ENCODE results near the gene PIGU.
A peak's percentile ranks its signal among the peaks of the same experiment; 100 is the strongest.
"Not testable (repeated sequence)": the region's sequence is repeated elsewhere in the genome, so short reads cannot be mapped to it uniquely, and the experiment has no call there.

The PIGU gene

DNA sequence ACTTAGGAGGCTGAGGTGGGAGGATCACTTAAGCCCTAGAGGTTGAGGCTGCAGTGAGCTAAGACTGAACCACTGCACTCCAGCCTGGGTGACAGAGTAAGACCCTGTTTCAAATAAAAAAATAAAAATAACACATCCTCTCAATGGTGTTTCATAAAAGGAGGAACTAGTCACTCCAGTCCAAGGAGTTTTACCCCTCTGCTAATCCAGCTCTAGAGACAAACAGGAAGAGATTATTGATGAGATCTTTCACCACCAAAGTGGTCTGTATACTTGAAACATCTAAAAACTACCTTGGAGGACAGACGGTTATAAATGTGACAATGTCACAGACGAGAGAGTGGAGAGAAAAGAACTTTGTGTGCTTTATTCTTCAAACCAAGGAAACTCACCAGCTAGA lies 58.2 kb downstream of the PIGU start:
- DNase-seq = no peak

DNA sequence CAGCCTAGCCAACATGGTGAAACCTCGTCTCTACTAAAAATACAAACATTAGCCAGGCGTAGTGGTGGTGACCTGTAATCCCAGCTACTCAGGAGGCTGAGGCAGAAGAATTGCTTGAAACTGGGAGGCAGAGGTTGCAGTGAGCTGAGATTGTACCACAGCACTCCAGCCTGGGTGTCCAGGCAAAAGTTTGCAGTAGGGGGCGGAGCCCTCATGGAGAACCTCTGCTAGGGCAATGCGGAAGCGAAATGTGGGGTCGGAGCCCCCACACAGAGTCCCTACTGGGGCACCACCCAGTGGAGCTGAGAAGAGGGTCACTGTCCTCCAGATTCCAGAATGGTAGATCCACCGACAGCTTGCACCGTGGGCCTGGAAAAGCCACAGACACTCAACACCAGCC lies 60.0 kb downstream of the PIGU start:
- not testable (repeated sequence) for DNase-seq

DNA sequence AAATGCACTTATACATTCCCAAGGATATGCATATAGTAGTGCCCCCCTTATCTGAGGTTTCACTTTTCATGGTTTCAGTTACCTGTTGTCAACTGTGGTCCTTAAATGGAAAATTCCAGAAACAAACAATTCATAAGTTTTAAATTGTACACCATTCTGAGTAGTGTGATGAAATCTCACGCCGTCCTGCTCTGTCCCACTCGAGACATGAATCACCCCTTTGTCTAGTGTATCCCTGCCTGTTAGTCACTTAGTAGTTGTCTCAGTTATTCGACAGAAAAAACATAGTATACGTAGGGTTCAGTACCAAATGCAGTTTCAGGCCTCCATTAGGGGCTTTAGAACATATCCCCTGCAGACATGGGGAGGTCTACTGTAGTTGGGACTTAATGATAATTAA lies 61.4 kb downstream of the PIGU start:
- no peak for DNase-seq

DNA sequence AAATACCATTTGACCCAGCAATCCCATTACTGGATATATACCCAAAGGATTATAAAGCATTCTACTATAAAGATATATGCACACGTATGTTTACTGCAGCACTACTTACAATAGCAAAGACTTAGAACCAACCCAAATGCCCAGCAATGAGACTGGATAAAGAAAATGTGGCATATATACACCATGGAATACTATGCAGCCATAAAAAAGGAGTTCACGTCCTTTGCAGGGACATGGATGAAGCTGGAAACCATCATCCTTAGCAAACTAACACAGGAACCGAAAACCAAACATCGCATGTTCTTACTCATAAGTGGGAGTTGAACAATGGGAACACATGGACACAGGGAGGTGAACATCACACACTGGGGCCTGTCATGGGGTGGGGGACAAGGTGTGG lies 64.9 kb downstream of the PIGU start:
- not testable (repeated sequence) for DNase-seq

DNA sequence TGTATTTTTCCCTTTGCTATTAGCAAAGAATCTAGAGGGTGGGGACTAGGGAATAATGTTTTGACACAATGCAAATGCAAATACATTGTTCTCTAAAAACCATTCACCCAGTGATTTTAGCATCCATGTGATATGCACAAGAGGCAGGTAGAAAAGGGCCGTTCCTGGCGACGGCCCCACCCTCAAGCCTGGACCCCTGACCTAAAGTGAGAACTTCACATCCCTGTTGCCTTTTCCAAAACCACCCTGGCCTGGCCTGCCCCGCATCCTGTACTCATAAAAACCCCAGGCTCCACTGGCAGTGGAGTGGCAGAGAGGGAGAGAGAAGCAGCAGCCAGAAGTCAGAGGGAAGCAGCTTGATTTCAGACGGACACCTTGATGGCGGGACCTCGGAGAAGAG lies 69.8 kb downstream of the PIGU start:
- no peak for DNase-seq

DNA sequence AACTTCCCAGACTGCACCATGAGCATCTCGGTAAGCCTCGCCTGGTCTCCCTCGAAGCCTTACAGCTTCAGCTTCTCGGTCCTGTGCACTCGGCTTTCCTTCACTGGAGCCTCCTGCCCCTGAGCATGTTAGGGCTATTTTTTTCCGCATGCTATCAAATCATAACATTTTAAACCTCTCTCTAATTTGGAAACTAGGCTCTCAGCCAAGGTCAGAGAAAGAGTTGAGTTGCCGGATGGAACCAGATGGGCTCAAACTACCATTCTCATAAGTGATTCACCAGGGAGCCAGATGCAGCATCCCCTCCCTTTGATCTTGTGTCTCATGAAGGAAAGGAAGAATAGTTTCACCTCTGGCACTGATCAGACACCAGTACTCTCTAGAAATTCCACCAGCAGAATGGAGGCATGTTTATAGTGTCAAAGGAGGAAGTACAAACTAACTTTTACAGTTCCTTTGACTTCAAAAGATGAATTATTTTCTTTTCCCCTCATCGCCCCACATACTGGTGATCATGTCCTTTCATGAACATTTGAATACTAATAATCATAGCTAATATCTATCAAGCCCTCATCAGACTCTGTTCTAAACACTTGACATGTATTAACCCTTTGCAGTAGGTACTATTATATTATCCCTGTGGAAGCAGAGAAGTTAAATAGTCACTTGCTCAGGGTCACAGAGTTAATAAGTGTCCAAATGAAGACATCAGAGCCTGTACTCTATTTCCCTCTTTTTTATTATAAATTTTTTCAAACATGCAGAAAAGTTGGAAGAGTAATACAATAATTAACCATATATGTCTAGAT lies 71.7 kb downstream of the PIGU start:
- peak; percentile 50 for DNase-seq

DNA sequence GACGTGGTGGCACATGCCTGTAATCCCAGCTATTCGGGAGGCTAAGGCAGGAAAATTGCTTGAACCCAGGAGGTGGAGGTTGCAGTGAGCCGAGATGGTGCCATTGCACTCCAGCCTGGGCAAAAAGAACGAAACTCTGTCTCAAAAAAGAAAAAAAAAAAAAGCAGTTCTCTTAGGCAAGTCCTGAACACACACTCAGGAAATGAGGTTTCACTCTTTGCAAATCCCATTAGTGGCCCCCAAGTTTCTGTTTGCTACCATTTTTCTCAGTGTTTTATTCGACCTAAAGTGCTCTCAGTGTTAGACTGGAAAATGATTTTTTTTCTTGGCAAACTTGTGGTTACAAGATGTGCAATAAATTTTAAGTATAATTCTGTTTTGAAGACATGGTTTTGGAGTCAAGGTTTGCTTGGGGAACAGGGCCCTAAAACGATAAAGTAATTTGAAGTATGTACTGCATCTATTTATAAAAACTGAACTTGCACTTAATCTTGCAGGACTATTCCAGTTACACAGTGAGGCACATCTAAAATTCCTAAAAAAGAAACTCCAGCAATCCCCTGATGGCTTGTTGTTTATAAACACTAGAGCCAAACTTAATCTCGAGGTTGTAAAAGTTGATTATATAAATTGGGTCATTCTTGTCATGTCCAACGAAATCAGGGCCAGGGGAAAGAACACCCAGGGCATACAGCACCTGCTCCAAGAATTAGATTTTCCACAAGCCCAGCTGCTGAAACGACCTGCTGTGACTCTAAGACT lies 75.8 kb downstream of the PIGU start:
- DNase-seq = no peak

DNA sequence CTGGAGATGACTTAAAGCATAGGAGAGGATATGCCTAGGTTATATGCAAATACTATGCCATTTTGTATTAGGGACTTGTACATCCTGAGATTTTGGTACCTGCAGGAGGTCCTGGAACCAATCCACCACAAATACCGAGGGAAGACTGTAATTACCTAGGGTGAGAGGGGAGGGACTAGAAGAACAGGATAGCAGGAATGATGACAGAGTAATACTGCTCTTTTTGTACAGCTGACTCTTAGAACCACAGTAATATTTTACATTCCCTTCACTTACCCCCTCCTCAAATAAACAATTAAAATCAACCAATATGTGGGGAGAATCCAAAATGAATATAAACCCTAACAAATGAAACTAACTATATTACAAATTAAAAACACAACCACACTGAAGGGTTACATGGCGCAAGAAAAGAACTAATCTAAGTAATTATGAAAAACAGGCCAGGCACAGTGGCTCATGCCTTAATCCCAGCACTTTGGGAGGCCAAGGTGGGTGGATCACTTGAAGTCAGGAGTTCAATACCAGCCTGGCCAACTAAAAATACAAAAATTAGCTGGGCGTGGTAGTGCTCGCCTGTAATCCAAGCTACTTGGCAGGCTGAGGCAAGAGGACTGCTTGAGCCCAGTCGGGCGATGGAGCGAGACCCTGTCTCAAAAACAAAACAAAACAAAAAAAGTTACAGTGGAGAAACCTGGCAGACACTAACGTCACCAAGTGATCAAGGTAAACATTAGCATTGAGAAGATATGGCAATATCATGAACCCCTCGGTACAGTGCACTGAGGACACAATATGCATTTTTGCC lies 81.3 kb downstream of the PIGU start:
- no peak for DNase-seq

DNA sequence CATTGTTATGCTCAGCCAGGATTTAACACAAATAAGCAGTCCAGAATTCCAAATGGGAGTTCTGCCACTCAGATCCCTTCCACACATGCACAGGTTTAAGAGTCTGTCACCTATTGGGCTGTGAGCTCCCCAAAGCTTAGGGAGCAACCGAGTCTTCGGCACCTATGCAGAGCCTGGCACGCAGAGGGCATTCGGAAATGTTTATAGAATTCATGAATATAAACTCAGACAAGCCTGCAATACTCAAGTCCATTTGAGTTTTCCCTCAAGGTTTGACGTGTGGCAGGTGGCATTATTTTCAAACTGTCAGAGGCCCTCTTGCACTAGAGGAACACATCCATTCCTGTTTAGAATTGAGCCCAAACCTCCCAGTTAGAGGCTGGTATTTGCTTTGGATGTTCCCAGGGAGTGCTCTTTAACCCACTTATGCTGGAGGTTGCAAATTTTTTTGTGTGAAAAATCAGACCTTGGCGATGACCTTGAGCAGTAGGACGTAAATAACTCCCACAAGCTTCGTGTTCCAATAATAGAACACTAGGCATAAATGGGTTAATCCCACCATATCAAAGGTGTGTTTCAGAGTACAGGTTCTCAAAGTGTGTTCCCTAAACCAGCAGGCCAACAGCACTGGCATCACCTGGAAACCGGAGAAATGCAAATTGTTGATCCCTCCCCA lies 90.3 kb downstream of the PIGU start:
- no peak for DNase-seq

DNA sequence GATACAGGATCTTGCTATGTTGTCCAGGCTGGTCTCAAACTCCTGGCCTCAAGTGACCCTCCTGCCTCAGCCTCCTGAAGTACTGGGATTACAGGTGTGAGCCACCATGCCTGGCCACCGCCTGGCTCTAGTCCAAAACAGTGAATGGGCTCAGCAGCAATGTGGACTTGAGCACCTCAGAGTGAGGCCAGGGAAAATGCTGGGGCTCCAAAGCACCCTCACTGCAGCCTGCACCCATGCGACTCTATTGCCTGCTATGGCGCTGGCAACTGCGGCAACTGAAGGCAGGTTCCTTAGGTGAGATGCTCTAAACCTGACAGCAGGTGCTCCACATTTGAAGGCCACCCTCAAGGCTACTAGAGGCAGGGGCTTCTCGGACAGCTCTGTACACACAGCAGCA lies 91.9 kb downstream of the PIGU start:
- no peak for DNase-seq

DNA sequence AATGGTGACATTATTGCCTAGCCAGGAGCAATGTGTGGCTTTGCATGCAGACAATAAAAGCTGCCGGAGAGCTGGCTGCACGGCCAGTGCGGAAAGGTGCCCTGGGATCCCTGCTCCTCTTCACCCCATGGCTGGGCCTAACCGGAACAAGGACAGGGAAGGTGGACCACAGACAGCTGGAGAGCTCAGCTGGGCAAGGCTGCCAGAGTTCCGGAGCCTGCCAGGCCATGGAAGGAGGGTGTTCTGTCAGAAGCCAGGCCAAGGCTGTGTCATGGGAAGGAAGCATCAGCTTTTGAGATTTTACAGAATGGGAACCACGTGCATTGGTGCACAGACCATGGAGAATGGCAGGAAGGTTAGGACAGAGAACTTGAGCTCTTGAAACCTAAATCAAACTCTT lies 93.3 kb downstream of the PIGU start:
- no peak for DNase-seq

DNA sequence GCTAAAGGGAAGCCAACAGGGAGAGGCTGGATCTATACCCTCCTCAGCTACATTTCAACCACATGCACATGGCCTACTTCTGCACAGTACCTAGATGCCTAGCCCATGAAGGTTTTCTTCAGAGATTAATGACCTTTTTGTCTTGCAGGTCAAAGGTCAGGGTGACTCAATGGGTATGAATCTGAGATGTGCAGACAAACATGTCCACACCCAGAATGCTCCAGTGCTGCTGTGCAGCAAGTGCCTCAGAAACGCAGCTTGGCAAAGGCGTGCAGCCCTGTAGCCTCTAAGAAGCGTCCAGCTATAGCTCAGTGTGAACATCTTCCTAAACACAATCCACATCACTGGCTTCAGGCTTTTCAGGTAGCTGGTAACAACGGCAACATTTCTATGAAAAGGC lies 94.0 kb downstream of the PIGU start:
- DNase-seq = no peak

DNA sequence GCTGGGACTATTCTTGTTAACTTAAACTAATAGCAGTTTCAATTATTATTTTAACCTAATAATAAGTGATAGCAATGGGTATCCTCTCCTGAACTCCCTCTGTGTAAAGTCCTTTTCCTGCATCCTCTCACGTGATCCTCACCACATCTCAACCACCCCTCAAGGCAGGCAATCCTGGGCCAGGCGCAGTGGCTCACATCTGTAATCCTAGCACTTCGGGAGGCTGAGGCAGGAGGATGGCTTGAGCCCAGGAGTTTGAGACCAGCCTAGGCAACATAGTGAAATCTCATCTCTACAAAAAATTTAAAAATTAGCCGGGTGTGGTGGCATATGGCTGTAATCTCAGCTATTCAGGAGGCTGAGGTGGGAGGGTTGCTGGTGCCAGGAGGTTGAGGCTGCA lies 94.7 kb downstream of the PIGU start:
- no peak for DNase-seq

DNA sequence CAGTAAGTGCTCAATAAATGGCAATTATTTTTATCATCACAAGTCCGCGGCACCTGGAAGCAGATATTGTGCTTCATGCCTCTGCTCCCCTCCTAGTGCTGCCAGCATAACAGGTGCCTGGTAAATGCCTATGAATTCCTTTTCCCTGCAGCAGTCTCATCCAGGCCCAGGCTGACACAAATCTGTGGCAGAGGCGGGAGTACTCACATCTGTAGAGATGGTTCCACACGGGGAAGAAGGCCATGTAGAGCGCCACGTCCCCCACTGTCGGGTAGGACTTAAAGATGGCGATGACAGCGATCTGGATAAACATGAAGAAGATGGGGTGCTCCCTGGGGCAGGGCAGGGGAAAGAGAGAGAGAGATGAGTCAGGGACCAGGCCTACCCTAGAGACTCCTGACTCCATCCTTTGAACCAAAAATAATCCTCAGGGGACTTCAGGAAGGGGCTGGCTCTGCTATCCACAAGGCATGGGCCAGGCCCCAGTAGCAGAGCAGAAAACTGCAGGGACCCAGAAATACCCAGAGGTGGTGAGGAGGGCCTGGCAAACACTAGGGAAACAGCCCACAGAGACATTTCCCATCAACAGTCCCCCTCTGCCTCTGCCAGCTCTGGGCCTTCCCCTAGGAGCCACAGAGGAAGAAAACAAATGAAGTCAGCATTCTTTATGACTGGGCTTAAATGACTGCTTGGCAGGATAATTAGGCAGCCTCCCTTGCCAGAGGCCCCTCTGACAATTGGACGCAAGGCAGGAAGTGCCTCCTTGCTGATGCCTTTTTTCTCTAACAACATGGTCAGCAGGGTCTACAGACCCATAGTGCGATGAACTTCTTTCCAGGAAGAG lies 95.3 kb downstream of the PIGU start:
- no peak for DNase-seq

DNA sequence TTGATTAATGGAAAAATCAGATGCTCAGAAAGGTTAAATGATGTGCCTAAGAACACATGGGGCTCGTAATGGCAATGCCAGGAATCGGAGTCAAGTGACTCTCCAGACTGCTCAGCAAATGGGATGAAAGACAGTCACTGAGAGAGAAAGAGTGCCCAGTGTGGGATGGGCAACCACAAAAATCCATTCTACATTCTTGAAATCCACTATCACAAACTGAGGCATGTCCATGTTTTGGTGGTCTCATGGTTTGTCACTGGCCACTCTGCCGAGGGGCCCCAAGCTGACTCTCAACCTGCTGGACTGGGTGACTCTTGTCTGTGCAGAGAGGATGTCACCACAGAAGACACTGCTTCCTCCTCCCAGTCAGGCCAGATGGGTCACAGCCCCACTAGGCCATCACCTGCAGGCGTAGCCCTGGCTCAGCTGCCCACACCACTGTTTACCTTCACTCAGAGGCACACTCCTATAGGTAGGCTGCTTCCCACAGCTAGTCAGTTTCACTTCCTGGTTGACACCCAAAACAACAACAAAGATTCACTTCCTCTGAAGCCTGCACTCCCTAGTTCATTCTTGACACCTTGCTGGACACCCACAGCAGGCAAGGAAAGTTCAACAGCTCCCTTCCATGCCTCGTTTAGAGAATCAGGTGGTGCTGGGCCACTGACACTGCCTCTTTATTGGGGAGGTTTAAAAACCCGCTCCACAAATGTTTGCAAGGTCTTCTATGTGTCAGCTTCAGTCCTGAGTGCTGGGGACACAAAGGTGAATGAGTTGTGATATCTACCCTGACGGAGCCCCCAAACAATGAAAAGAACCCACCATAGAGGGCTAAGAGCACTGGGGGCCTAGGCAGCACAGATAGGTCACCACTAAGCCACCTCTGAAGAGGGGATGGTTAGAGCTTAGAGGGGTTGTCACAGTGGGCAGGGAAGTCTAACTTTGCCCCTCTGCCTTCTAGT lies 96.6 kb downstream of the PIGU start:
- DNase-seq = no peak

DNA sequence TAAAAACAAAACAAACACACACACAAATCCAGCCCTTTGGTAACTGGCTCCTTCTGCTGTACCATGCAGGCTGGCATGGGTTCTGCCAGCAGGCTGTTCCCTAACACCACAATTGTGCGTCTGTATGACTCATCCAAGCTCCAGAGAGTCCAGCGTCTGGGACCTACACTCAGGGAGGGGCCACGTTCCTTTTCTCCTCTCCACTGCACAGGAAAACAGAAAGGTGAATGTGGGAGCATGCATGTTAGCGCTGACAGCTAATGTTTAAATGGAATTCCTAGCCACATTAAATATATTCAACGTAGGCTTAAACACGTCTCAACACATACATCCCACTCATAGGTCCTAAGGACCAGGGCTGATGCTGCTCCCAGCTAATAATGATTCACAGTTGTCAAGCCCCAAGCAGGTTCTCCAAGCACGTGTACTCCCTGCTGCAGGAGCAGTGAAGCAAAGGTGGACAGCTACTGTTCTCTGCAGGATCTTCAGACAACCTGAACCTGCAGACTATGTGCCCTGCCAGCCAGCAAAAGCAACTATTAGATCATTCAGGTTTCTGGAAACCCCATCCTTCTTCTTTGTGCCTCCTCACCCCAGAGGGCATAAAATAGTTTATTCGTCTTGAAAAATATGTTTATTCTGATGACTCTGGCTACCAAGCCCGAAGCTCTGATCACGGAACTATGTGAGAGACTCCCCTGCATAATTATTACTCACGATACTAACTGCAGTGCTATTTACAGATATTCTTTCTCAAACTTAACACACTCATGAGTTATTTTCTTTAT lies 97.5 kb downstream of the PIGU start:
- DNase-seq = no peak

DNA sequence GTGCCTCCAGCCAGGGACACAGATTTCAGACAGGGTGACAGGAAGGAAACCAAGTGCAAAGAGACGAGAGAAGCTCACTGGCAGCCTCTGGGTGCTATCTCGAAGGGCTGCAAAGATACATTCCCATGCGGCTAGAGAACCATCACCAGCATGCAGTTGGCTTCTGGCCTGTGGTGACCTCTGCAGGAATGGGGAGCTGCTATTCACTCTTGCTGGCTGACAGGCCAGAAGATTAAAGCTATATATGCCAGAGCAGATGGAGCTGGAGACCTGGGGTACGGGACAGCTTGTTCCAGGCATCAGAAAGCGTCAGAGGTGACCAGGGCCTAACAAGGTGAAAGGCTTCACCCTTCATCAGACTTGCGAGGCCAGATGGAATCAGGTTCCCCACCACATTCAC lies 98.4 kb downstream of the PIGU start:
- no peak for DNase-seq

DNA sequence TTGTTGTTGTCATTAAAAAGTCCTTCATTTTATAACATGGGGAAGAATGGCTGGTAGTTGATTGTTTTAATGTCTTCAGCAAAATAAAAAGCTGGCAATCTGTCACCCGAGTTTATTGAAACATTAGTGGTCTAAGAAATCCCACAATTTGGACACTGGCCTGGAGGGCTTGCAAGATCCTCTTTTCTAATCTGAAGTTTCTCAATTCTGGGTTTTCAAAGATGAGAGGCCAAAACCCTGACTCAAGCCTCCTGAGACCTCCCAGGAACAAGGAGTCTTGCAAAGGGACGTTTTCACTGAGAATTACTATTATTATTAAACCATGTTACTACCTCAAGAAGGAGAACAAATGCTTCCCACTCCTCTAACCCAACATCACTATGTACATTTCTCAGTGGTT lies 98.9 kb downstream of the PIGU start:
- no peak for DNase-seq

DNA sequence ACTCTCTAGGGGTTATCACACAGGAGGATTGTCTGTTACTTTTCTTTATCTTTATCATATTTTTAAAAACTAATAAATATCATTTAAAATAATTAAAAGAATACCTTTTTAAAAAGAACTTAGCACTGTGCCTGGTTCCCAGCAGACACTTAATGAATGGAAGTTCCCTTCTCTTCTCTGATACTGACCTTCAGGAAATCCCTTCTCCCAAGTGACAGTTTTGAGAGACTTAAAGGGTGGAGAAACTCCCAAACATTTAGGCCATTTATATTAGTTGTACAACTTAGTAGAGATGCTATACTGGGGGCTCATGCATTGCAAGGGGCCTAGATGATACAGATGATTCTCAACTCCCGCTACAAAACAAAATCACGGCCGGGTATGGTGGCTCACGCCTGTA lies 99.8 kb downstream of the PIGU start:
- no peak for DNase-seq

DNA sequence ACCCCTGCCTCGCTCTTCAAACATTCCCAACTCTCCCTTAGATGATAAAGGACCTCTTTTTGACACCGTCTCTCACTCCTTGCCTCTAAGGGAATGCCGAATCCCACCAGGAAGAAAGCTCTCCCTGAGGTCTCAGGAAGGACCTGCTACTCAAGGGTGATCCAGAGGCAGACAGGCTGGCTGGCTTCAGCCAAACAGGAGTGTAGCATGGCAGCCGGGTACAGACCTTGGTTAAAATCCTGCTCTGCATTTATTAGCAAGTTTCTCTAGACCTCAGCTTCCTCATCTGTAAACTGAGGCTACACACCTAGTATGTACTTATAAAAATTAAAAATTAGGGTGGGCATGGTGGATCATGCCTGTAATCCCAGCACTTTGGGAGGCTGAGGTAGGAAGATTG lies 101.1 kb downstream of the PIGU start:
- DNase-seq = no peak
